Effector memory CD4-positive, alpha-beta T cell (primary cell): Measurements from ENCODE around the gene NPAS3.

Experiments used
- DNase-seq, 3 donors: peaks; one replicate each; pipeline ENCODE4 v3.0.0-alpha.2; 2020
- H3K27ac ChIP-seq: 2 replicates; pipeline ENCODE4 v1.7.0; 2013; ENCODE audit warnings: mild to moderate bottlenecking, low read length, moderate library complexity; ENCODE audit not compliant: insufficient read depth, poor library complexity, severe bottlenecking
- H3K27me3 ChIP-seq: replicated peaks from 2 replicates; pipeline ENCODE4 v1.7.0; 2013; ENCODE audit warnings: mild to moderate bottlenecking, low read length; ENCODE audit not compliant: insufficient read depth, control insufficient read depth, poor library complexity, severe bottlenecking
- H3K36me3 ChIP-seq: 2 replicates; pipeline ENCODE4 v1.7.0; 2013; ENCODE audit warnings: mild to moderate bottlenecking, low read length, moderate library complexity; ENCODE audit not compliant: control insufficient read depth, insufficient read depth
- H3K4me1 ChIP-seq: 2 replicates; pipeline ENCODE4 v1.7.0; 2013; ENCODE audit warnings: low read length, mild to moderate bottlenecking; ENCODE audit not compliant: control insufficient read depth, insufficient read depth, poor library complexity, severe bottlenecking
- H3K4me3 ChIP-seq: 2 replicates; pipeline ENCODE4 v1.7.0; 2013; ENCODE audit warnings: low read length, low read depth, mild to moderate bottlenecking; ENCODE audit not compliant: insufficient read depth, poor library complexity, severe bottlenecking
- H3K9me3 ChIP-seq: 2 replicates; pipeline ENCODE4 v1.7.0; 2013; ENCODE audit warnings: mild to moderate bottlenecking, low read length, moderate library complexity; ENCODE audit not compliant: control insufficient read depth

The NPAS3 gene

GRCh38 chr14:33254861-33255395 is 316.2 kb downstream of the NPAS3 start:
- Histone ChIP-seq H3K4me1 (no peaks in the 10 kb centered on the region), H3K27me3 (no peaks in the 10 kb centered on the region), H3K27ac (no peak overlapping the region), H3K9me3 (no peaks in the 10 kb centered on the region), H3K4me3 (no peak overlapping the region), H3K36me3 (no peaks in the 10 kb centered on the region)
- no peak for DNase-seq

DNA sequence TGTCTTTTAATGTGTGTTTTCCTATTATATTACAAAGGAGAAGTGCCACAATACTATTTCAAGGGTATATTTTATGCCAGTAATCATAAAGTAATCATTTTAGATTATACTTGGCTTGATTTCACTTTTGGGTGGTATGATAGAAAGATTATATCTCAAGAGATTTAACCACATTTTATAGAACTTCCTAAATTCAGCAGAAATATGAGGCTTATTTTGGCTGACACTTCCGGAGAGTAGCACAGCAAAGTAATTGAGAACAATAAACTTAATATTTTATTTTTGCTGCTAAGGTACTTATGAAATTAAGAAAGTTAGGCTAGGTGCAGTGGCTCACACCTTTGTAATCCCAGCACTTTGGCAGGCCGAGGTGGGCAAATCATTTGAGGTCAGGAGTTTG is 319.1 kb downstream of the NPAS3 start:
- no peaks in the 10 kb centered on the region for H3K27me3 ChIP-seq
- no peaks in the 10 kb centered on the region for H3K36me3 ChIP-seq
- H3K4me3 ChIP-seq: no peak overlapping the region
- H3K4me1 ChIP-seq: no peaks in the 10 kb centered on the region
- no peak for DNase-seq
- H3K9me3 ChIP-seq: no peaks in the 10 kb centered on the region
- no peak overlapping the region for H3K27ac ChIP-seq

GRCh38 chr14:33259764-33260163 is 321.1 kb downstream of the NPAS3 start:
- H3K27ac ChIP-seq: no peak overlapping the region
- no peaks in the 10 kb centered on the region for H3K36me3 ChIP-seq
- H3K4me3 ChIP-seq: no peak overlapping the region
- DNase-seq: no peak
- H3K9me3 ChIP-seq: no peaks in the 10 kb centered on the region
- H3K27me3 ChIP-seq: no peaks in the 10 kb centered on the region
- no peaks in the 10 kb centered on the region for H3K4me1 ChIP-seq

DNA sequence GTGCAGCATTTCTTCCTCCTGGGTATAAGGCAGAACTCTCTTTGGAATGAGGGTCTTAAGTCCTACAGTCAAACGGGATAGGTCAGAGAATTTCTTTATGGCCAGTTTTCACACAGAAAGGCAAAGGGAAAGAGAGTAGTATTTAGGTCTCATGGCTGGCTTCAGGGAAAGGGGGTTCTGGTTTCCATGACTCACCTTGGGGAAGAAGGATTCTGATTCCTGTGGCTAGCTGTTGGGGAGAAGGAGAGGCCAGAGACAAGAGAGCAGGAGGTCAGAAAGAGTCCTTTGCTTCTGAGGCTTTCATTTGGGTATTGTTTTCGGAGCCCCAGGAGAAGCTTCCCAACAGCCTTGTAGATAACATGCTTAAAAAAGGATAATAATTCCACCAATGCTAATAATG is 332.5 kb downstream of the NPAS3 start:
- H3K4me1 ChIP-seq: no peaks in the 10 kb centered on the region
- H3K36me3 ChIP-seq: no peaks in the 10 kb centered on the region
- H3K27ac ChIP-seq: no peak overlapping the region
- no peaks in the 10 kb centered on the region for H3K27me3 ChIP-seq
- DNase-seq: no peak
- no peaks in the 10 kb centered on the region for H3K9me3 ChIP-seq
- H3K4me3 ChIP-seq: no peak overlapping the region

GRCh38 chr14:33271891-33272290 is 333.2 kb downstream of the NPAS3 start:
- no peaks in the 10 kb centered on the region for H3K4me1 ChIP-seq
- H3K27me3 ChIP-seq: no peaks in the 10 kb centered on the region
- no peak overlapping the region for H3K27ac ChIP-seq
- H3K36me3 ChIP-seq: no peaks in the 10 kb centered on the region
- H3K9me3 ChIP-seq: no peaks in the 10 kb centered on the region
- H3K4me3 ChIP-seq: no peak overlapping the region
- DNase-seq: no peak

- no peak overlapping the region for H3K27ac ChIP-seq
- H3K4me3 ChIP-seq: no peak overlapping the region
- H3K27me3 ChIP-seq: no peaks in the 10 kb centered on the region
- H3K9me3 ChIP-seq: no peaks in the 10 kb centered on the region
- no peak for DNase-seq
- H3K36me3 ChIP-seq: no peaks in the 10 kb centered on the region
- no peaks in the 10 kb centered on the region for H3K4me1 ChIP-seq
Measured at GRCh38 chr14:33273978-33274377, 335.3 kb downstream of the NPAS3 start.

DNA sequence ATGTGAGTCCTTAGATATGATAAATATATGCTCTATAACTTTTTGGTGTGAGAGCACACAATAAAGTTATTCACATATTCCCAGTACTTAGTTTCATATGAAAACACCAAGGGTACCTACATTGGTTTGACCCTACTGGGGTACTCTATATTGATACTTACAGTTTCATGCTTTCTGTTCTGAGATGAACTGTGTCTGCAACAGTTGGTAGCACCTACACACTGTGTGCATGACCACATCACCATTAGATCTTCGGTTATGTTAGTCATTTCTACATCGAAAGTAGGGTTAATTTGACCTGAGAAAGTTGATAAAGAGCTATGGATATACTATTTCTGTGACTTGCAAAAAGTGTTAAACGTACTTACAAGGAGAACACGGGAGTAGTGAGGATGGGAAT is 337.2 kb downstream of the NPAS3 start:
- no peaks in the 10 kb centered on the region for H3K4me1 ChIP-seq
- H3K36me3 ChIP-seq: no peaks in the 10 kb centered on the region
- no peaks in the 10 kb centered on the region for H3K27me3 ChIP-seq
- H3K4me3 ChIP-seq: no peak overlapping the region
- H3K9me3 ChIP-seq: no peaks in the 10 kb centered on the region
- no peak overlapping the region for H3K27ac ChIP-seq
- no peak for DNase-seq

DNA sequence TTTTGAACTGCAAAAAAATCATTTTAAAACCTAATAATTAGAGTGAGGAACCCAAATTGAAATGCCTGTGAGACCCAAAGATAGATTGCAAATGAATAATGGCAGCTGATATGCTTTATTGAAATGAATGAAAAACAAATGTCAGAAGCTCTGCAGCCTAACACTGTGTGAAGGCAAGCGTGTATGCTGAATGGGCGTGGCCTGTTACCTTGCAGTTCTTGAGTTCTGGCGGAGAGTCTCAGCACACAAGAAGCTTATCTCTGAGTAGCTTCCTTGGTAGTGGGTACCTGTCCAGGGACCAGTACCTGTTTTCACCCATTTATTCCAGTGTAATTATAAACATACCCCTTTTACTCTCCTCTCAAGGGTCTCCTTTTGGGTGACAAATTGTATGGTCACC is 341.2 kb downstream of the NPAS3 start:
- Histone ChIP-seq H3K4me3 (no peak overlapping the region), H3K27ac (no peak overlapping the region), H3K36me3 (no peaks in the 10 kb centered on the region), H3K27me3 (no peaks in the 10 kb centered on the region), H3K4me1 (no peaks in the 10 kb centered on the region), H3K9me3 (no peaks in the 10 kb centered on the region)
- DNase-seq: no peak

DNA sequence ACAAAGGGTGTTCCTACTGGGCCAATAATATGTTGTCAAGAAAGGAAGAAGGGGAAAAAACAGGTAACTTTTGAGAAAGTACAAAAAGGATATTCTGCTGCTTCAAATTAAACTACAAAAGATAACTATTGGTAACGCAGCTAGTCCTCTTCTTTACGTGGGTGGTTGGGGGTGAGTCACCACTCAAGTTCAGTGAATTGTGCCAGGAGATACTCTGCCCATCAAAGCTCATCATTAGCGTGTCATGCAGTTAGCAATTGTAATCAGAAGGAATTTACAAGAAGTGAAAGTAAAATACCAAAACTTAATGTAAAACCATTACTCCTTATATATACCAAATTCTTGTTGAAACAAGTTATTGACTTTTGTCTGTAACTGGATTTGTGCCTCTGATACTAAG is 342.0 kb downstream of the NPAS3 start:
- H3K27ac ChIP-seq: no peak overlapping the region
- no peak overlapping the region for H3K4me3 ChIP-seq
- no peak for DNase-seq
- H3K36me3 ChIP-seq: no peaks in the 10 kb centered on the region
- no peaks in the 10 kb centered on the region for H3K27me3 ChIP-seq
- no peaks in the 10 kb centered on the region for H3K9me3 ChIP-seq
- H3K4me1 ChIP-seq: no peaks in the 10 kb centered on the region

- no peaks in the 10 kb centered on the region for H3K36me3 ChIP-seq
- no peak for DNase-seq
- H3K27ac ChIP-seq: no peak overlapping the region
- no peaks in the 10 kb centered on the region for H3K9me3 ChIP-seq
- H3K27me3 ChIP-seq: no peaks in the 10 kb centered on the region
- H3K4me1 ChIP-seq: no peaks in the 10 kb centered on the region
- no peak overlapping the region for H3K4me3 ChIP-seq
Measured at GRCh38 chr14:33282331-33283230, 343.9 kb downstream of the NPAS3 start.
